GM12892 (cell line): ENCODE results near the gene ARHGEF17.
A peak's percentile ranks its signal among the peaks of the same experiment; 100 is the strongest.

Source experiments
- DNase-seq: peaks from one replicate; pipeline ENCODE4 v3.0.0; 2011; ENCODE audit not compliant: insufficient read length
- FAIRE-seq: peaks from 2 replicates; lab custom pipeline; 2011; peaks lifted over from hg19 to GRCh38; lab: Jason Lieb, UNC
- POLR2A ChIP-seq: IDR thresholded peaks from 2 replicates; pipeline ENCODE4 v1.6.1; 2011; ENCODE audit warnings: low read depth, low read length, control low read depth
- POLR2AphosphoS5 ChIP-seq: IDR thresholded peaks from 2 replicates; pipeline ENCODE4 v1.6.1; 2011; ENCODE audit warnings: low read depth, low read length, control low read depth
- TAF1 ChIP-seq: IDR thresholded peaks from 2 replicates; pipeline ENCODE4 v1.6.1; 2011; ENCODE audit warnings: low read depth, mild to moderate bottlenecking, control low read depth, low read length, borderline replicate concordance

ARHGEF17 gene

DNA sequence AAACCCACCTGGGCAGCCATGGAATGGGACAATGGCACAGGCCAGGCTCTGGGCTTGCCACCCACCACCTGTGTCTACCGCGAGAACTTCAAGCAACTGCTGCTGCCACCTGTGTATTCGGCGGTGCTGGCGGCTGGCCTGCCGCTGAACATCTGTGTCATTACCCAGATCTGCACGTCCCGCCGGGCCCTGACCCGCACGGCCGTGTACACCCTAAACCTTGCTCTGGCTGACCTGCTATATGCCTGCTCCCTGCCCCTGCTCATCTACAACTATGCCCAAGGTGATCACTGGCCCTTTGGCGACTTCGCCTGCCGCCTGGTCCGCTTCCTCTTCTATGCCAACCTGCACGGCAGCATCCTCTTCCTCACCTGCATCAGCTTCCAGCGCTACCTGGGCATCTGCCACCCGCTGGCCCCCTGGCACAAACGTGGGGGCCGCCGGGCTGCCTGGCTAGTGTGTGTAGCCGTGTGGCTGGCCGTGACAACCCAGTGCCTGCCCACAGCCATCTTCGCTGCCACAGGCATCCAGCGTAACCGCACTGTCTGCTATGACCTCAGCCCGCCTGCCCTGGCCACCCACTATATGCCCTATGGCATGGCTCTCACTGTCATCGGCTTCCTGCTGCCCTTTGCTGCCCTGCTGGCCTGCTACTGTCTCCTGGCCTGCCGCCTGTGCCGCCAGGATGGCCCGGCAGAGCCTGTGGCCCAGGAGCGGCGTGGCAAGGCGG, 11.4 kb upstream of the ARHGEF17 start:
- TF ChIP-seq TAF1 (no peak), POLR2AphosphoS5 (no peak), POLR2A (no peak)
- DNase-seq: no peak
- FAIRE-seq: no peak

DNA sequence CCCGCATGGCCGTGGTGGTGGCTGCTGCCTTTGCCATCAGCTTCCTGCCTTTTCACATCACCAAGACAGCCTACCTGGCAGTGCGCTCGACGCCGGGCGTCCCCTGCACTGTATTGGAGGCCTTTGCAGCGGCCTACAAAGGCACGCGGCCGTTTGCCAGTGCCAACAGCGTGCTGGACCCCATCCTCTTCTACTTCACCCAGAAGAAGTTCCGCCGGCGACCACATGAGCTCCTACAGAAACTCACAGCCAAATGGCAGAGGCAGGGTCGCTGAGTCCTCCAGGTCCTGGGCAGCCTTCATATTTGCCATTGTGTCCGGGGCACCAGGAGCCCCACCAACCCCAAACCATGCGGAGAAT, 10.9 kb upstream of the ARHGEF17 start:
- TF ChIP-seq POLR2AphosphoS5 (no peak), TAF1 (no peak), POLR2A (no peak)

DNA sequence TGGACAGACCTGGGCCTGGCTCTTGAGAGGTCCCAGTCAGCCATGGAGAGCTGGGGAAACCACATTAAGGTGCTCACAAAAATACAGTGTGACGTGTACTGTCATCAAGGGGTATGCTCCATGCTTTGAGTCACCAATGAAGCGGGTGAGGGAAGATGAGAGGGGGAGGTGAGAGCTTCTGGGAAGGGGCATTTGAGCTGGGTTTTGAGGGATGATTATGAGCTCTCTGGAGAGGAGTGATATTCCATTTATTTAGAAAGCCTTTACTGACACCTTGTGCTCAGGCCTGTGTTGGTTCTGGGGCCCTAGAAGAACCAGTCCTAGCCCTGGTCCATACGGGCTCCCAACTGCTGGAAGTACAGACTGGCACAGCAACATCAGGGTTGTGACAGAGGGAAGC, 10.4 kb upstream of the ARHGEF17 start:
- FAIRE-seq (no peak), DNase-seq (no peak)
- TF ChIP-seq TAF1 (no peak), POLR2AphosphoS5 (no peak), POLR2A (no peak)

More for the DNA sequence above, 10.9 kb upstream of the ARHGEF17 start:
- DNase-seq: no peak
- FAIRE-seq: no peak

DNA sequence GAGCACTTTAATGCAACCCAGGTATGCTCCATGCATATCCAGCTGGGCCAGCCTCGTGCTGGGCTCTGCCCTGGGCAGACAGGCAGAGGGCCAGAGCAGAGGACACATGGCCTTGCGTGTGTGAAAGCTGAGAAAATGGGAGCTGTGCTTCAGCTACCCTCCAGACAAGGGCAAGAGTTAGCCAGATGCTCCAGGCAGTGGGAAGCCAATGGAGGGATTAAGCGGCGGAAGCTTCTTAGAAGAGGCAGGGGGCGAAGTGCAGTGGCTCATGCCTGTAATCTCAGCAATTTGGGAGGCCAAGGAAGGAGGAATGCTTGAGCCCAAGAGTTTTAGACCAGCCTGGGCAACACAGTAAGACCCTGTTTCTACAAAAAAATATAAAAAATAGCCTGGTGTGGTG, 9.8 kb upstream of the ARHGEF17 start:
- FAIRE-seq (no peak), DNase-seq (no peak)
- TF ChIP-seq POLR2A (no peak), TAF1 (no peak), POLR2AphosphoS5 (no peak)

DNA sequence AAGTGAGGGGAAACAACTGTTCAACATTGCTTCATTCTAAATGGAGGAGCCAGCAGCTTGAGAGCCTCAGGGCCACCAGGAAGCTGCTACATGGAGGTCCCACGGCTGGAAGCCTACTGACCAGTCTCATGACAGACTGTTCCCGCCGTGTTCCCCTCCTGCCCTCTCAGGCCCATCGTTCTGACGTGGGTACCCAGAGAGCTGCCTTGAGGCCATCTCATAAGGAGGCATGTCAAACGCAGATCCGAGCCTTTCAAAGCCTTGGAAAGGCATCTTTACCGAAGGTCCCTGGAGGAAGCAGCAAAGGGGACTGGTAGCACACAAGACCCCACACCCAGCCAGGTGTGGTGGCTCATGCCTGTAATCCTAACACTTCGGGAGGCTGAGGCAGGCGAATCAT, 8.3 kb upstream of the ARHGEF17 start:
- DNase-seq: no peak
- FAIRE-seq: no peak
- TF ChIP-seq POLR2A (no peak), POLR2AphosphoS5 (no peak), TAF1 (no peak)

DNA sequence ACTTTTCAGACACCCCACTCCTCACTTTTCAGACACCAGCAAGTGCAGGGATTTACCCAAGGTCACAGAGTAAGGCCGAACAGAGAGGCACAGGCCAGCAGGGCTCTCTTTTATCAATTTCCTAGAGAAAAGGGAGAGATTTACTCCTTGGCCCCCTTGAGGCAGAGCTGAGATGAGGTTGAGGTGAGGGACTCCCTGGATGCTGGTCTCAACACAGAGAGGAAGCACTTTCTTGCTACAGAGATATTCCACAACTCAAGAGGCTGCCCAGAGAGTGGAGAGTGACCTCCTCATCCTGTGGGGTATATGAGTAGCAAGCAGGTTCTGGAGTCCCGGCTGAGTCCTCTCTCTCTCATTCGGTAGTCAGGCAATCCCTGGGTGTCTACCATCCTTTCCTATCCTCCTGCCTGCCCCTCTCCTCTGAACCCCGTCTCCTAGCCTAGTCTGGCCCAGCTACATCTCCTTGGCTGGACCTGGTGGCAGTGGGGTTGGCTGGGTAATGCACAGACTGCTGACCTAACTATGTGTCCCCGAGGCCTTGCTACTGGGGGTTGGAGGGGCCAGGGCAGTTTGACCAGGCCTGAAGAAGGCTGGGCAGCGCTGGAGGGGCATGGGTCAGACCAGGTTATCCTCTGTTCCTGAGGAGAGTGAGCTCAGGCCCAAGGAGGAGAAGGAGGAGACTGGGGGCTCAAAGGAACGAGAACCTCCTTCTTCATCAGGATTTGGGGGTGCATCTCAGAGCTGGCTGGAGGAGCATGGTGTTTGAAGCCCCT, 1.8 kb upstream of the ARHGEF17 start:
- FAIRE-seq: no peak
- no peak for DNase-seq
- TF ChIP-seq POLR2A (no peak), POLR2AphosphoS5 (no peak), TAF1 (no peak)

DNA sequence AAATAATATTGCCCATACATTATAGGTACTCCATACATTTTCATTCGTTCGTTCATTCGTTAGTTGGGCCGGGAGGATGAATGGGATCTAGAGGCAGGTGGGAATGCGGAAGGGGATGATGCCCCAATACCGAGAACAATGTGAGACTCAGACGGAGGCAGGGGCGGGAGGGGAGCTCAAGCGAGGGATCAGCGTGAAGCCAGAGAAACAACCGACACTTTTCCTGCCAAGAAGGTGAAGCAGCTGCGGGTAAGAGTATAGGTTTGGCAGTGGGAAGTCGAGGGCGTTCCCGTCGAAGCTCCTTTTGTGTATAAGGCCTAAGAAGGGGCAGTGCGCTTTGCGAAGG, 1.1 kb upstream of the ARHGEF17 start:
- DNase-seq (no peak), FAIRE-seq (no peak)
- TF ChIP-seq POLR2A (no peak), TAF1 (no peak), POLR2AphosphoS5 (no peak)

DNA sequence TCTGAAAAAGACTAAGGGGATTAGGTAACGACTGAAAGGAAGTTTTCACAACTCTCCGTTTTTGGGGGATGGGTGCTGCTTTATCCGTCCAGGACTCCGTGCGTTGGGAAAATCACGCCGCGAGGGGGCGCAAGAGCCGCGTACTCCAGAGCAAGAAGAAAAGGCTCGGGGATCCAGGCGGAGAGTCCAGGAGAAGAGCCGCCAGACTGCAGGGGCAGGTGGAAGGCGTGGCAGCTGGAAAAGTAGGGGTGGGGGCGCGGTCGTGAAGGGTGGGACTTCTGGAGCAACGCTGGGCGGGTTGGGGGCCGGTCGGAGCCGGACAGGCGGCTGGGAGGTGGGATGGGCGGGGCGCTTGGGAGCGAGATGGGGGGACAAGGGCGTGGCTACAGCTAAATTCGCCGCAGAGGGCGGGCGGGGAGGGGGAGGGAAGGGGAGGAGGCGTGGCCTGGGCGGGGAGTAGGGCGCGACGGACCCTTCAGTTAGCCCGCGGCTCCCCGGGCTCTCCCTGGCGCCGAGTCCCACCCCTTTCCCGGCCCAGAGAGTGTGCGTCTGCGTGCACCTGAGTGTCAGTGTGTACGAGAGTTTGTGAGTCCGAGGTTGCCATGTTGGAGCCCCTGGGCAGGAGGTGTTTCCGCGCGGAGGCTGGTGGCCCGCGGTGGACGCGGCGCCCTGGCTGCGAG, 613 bp upstream of the ARHGEF17 start:
- 0 out of 2 replicates have a peak, but pooled peaks have one; percentile 45 for TF ChIP-seq POLR2AphosphoS5
- TF ChIP-seq POLR2A: peak; percentile 72
- TF ChIP-seq TAF1: no peak; the same call in 1 of the 2 replicates
- FAIRE-seq (peak; percentile 99), DNase-seq (peak; percentile 91)

DNA sequence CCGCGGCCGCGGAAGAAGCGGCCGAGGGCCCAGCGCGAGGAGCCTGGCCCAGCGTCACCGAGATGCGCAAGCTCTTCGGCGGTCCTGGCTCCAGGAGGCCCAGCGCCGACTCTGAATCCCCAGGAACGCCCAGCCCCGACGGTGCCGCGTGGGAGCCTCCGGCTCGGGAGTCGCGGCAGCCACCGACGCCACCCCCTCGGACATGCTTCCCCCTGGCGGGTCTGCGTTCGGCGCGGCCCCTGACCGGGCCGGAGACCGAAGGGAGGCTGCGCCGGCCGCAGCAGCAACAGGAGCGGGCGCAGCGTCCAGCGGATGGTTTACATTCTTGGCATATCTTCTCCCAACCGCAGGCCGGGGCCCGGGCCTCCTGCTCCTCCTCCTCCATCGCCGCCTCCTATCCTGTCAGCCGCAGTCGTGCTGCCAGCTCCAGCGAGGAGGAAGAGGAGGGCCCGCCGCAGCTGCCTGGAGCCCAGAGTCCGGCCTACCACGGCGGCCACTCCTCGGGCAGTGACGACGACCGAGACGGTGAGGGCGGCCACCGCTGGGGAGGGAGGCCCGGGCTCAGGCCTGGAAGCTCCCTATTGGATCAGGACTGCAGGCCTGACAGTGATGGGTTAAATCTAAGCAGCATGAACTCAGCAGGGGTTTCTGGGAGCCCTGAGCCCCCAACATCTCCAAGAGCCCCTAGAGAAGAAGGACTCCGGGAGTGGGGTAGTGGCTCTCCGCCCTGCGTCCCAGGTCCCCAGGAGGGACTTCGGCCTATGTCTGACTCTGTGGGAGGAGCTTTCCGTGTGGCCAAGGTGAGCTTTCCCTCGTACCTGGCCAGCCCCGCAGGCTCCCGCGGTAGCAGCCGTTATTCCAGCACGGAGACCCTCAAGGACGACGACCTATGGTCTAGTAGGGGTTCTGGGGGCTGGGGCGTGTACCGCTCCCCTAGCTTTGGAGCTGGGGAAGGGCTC, 1.2 kb downstream of the ARHGEF17 start:
- FAIRE-seq (no peak), DNase-seq (no peak)
- TF ChIP-seq POLR2A (no peak), TAF1 (no peak), POLR2AphosphoS5 (no peak)

DNA sequence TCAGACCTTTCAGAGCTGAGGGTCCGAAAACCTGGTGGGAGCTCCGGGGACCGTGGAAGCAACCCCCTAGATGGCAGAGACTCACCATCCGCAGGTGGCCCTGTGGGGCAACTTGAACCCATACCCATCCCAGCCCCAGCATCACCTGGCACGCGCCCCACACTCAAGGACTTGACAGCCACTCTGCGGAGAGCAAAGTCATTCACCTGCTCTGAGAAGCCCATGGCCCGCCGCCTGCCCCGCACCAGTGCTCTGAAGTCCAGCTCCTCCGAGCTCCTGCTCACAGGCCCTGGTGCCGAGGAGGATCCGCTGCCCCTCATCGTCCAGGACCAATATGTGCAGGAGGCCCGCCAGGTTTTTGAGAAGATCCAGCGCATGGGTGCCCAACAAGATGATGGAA, 2.0 kb downstream of the ARHGEF17 start:
- no peak for TF ChIP-seq TAF1
- DNase-seq (no peak), FAIRE-seq (no peak)
